Left ventricle myocardium superior (tissue), 1 donor: ENCODE measurements around the gene TFCP2L1. TPM values are rescaled to one million over a fixed set of nuclear protein-coding genes. Genes with fewer than 3 reads are reported as not detected.
"Not testable (repeated sequence)": the region's sequence is repeated elsewhere in the genome, so short reads cannot be mapped to it uniquely, and the experiment has no call there.

ENCODE experiments used
- ATAC-seq: fragments of 200-7000 bp; cut with Tn5 transposase; one replicate; pipeline ENCODE4 v1.9.1; 2020; ENCODE audit warnings: mild to moderate bottlenecking, moderate library complexity
- DNase-seq: peaks from one replicate; pipeline ENCODE4 v3.0.0-alpha.2; 2020
- intact Hi-C: fragments of 100-400 bp; cut with micrococcal nuclease; formaldehyde crosslinking; loops from one replicate; pipeline ENCODE4 v1.11.0; 2022
- total RNA-seq: library from RNA; stranded (reverse); fragmentation: NEBNext Ultra II Directional; extraction: Animal tissue kit (Norgen Biotek cat#: 25700); gene quantifications from one replicate; pipeline ENCODE4 v1.2.1, GENCODE V29; 2021
- donor health status: DM: no; HTN: yes; CAD: no; lungs with severe emphysema.

Gene TFCP2L1
- total RNA-seq, 1 donor from 2014 or later = 0.17 TPM

DNA sequence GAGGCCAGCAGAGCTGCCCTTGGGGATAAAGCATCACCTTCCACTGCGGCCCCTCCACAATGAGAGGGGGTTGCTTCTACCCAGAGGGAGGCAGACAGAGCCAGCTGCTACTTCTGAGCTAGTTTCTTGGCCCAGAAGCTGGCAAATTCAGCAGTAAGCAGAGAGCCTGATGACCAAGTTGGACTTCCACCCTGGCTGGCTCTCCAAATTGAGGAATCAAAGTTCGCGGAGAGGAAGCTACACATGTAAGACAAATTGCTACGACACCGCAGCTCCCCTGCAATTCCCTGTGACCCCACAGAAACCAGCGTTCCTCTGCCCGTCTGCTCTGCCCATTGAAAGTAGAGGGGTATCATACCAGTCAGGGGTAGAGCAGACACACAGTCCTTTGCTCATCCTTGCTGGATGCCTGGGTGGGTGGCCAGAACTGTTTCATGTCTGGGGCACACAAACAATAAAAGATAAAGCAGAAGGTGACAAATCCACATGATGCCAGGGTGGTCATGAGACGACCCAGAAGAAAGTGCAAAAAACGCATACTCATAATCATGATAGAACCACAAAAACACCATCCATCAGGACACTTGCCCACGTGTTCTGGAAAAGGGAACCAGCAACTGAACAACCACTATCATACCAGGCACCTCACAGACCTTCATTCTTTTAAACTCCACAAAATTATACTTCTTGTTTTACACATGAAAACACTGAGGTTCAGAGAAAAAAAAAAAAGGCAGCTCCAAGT, 5.4 kb downstream of the TFCP2L1 start:
- intact Hi-C loops = no loop called here
- DNase-seq (no peak), ATAC-seq (no peak)

GRCh38 chr2:121276341-121276740, 8.7 kb downstream of the TFCP2L1 start:
- DNase-seq (no peak), ATAC-seq (no peak)
- intact Hi-C loops = no loop called here

GRCh38 chr2:121273116-121273515, 11.9 kb downstream of the TFCP2L1 start:
- intact Hi-C loops = no loop called here
- DNase-seq = no peak
- no peak for ATAC-seq

- DNase-seq (no peak), ATAC-seq (no peak)
- intact Hi-C loops = no loop called here
These were observed 12.4 kb downstream of the TFCP2L1 start for GRCh38 chr2:121272596-121272995.

DNA sequence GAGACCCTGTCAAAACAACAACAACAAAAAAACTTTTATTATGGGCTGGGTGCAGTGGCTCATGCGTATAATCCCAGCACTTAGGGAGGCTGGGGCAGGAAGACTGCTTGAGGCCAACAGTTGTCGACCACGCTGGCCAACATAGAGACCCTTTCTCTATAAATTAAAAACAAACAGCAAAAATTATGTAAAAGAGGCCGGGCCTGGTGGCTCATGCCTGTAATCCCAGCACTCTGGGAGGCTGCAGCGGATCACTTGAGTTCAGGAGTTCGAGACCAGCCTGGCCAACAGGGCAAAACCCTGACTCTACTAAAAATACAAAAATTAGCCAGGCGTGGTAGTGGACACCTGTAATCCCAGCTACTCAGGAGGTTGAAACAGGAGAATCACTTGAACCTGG, 15.6 kb downstream of the TFCP2L1 start:
- DNase-seq, intact Hi-C loops, ATAC-seq: not testable (repeated sequence)

DNA sequence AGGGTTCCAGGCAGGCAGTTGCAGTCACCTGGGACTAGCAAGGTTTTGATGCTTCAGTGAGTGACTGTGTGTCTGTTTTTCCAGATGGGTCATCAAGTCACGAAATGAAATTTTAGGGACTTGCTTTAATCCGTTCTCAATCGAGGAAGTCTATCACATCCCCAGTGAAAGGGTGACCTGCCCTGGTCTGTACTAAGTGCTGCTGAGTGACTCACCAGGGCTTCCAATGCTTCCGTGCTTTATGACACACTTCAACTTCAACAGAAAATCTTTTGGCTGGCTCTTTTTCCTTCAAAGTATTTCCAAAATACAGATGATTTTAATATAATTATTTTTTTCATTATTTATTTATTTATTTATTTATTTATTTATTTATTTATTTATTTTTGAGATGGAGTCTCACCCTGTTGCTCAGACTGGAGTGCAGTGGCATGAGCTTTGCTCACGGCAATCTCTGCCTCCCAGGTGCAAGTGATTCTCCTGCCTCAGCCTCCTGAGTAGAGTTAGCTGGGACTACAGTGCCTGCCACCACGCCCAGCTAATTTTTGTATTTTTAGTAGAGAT, 18.4 kb downstream of the TFCP2L1 start:
- ATAC-seq (no peak), DNase-seq (no peak)
- intact Hi-C loops = no loop called here

DNA sequence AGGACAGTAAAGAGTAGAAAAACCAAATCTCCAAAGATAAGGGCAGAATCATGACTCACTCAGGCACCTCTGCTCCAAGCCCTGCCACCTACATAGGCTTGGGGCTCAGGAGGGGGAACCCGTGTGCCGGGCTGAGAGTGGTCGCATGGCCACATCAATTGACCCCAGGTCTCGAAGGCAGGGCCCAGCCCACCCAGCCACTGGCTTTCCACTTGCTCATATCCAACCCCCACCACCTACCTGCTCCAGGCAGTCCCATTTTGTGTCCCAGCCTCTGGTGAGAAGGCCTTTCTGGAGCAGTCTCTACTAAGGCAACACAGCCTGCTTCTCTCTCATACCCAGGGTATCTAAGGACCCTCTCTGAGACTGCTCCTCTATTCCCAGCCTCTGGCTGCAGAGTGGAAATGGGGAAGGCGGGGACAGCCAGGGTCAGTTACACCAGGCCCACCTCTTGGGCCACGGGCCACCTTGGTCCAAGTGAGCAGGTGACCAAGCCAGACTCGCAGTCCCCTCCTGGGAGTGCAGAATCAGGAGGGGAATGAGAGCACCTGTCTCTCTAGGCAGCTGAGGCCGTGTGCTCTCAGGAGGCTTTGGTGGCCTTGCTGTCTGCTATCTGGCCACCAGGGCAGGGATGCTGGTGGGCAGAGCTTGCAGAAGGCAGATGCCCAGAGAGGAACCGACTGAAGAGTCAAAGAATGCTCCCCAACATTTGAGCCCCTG, 20.8 kb downstream of the TFCP2L1 start:
- intact Hi-C loops = no loop called here
- DNase-seq = no peak
- no peak for ATAC-seq

GRCh38 chr2:121260370-121261154, 24.4 kb downstream of the TFCP2L1 start:
- DNase-seq (no peak), ATAC-seq (peak; percentile 71)
- intact Hi-C loops = no loop called here

DNA sequence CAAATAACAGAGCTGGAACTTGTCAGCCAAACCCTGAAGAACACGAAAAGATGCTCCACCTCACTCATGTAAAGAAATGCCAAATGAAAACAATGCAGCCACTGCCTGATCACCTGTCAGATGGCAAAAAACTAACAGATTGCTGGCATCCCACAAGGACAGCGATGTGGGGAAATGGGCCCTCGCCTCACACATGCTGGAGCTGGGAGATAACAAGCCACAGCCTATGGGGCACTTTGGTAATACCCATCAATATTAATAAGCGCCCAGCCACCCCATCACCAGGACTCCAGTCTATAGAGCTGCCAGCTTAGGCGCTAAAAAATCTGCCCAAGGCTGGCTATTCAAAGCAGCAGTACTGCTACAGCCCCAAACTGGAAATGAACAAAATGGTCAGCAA, 27.0 kb downstream of the TFCP2L1 start:
- DNase-seq (no peak), ATAC-seq (no peak)
- intact Hi-C loops = no loop called here

DNA sequence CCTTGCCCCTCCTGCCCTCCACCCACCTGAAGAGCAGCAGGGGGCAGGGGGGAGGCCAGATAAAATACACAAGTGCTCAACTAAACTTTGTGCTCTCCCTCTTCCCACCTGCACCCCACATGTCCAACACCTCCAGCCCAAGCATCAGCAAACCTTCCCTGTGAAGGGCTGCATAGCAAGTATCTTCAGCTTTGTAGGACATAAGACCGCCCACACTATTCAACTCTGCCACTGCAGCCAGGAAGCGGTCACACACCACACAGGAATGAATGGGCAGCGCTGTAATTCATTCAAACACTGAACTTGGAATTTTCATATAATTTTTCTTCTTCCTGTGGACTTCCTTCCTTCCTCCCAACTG, 27.5 kb downstream of the TFCP2L1 start:
- DNase-seq = no peak
- intact Hi-C loops = no loop called here
- ATAC-seq = no peak

- DNase-seq = no peak
- ATAC-seq = no peak
- intact Hi-C loops = no loop called here
These were observed 28.1 kb downstream of the TFCP2L1 start for GRCh38 chr2:121256720-121257479.

GRCh38 chr2:121255358-121255757, 29.6 kb downstream of the TFCP2L1 start:
- intact Hi-C loops = no loop called here
- DNase-seq (no peak), ATAC-seq (no peak)

DNA sequence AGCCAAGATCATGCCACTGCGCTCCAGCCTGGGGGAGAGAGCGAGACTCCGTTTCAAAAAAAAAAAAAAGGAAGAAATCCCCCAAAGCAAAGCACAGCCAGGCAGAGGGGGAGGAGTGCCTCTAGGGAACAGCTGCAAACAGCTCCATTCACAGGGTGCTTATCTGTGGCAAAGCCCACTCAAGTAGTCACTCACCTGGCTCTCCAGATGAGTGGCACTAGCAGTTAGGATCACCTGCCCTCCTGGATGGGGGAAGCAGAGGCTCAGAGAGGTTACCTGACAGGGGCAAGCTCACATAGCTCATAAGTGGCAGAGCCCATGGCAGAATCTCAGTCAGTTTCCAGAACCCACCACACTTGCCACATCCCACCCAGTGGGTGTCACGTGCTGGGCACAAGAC, 30.3 kb downstream of the TFCP2L1 start:
- no peak for DNase-seq
- no peak for ATAC-seq
- intact Hi-C loops = no loop called here

GRCh38 chr2:121253674-121254240, 31.2 kb downstream of the TFCP2L1 start:
- no peak for DNase-seq
- intact Hi-C loops = no loop called here
- ATAC-seq = no peak

DNA sequence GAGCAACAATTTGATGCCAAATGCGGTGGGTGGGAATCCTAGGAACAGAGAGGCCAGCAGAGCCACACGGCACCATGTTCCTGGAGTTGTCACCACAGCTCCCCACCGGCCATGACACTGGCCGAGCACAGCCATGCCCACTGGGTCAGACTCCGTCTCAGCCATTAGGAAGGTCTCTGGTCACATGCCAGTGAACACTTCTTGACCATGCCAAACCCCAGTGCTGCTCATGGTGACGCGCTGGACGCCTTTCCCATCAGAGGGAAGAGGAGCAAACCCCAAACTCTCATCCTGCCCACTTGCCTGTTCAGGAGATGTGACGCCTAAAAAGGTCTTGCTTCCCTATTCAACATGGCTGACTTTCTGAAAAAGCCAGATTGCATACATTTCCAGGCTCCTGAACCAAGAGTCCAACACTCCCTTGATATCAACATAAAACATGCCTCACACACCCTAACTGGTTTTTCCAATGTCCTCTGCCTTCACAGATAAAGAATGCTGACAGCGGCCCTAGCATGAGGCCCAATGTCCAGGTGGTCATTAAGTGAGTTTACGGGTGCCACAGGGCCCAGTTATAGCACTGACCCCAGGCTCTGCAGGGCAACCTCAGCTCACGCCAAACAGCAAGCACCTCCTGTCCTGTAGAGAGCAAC, 31.9 kb downstream of the TFCP2L1 start:
- DNase-seq (no peak), ATAC-seq (no peak)
- intact Hi-C loops = no loop called here

DNA sequence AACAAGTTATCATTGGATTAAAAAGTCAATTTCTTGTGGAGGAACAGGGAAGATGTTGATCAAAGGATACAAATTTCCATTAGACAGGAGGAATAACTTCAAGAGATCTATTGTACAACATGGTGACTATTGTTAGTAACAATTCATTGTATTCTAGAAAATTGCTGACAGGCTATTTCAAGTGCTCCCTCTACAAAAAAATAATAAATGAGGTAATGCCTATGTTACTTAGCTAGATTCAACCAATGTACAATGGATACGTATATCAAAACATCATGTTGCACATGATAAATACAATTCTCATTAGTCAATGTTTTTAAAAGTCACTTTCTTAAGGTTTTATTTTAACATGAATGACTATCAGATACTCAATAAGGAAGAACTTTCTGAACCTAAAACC, 33.5 kb downstream of the TFCP2L1 start:
- DNase-seq (no peak), ATAC-seq (no peak)
- intact Hi-C loops = no loop called here

- ATAC-seq (no peak), DNase-seq (no peak)
- intact Hi-C loops = no loop called here
These were observed 36.1 kb downstream of the TFCP2L1 start for GRCh38 chr2:121248766-121249343.

DNA sequence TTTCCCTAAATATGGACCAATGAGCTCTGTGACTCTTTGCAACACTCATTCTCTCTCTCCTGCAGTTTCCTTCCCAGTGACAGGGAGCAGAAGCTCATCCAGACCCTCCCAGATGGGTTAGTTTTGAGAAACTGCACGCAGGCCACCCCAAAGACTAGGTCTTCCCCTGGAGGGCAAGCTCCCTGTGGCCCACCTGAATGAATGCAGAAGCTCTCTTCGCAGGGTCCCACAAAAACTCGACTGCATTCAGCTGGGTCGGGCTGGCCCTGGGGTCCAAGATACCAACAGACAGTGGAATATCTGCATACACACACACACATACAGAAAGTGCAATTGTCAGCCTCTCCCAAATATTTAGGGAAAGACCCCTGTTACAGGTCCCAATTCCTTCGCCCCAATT, 37.0 kb downstream of the TFCP2L1 start:
- ATAC-seq = no peak
- DNase-seq = no peak
- intact Hi-C loops = no loop called here
